ENCODE results near the gene PLEKHH1. TPM values are rescaled to one million over a fixed set of nuclear protein-coding genes. Genes with fewer than 3 reads are reported as not detected.
A peak's percentile ranks its signal among the peaks of the same experiment; 100 is the strongest.
"Not testable (repeated sequence)": the region's sequence is repeated elsewhere in the genome, so short reads cannot be mapped to it uniquely, and the experiment has no call there.

PLEKHH1 gene
- total and polyA plus RNA-seq, 3 experiments from 2014 or later = 0.77 to 0.86 TPM; not detected in 1

DNA sequence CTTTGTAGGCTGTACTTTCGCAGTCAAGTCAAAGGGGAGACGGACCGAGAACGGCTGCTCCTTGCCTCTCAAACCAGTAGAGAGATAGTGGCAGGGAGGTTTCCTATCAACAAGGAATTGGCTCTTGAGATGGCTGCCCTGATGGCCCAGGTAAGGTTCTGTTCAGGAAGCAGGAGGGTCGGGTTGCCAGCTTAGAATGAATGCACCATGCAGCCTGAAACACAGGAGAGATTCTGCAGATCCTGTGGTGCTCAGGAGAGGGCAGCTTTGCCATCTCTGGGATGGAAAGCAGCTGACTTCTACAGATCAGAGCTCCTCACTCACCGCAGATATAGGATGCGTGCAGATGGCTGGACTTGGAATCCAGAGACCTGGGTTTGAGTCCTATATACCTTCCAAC is 49.0 kb downstream of the PLEKHH1 start:
- ChIA-PET POLR2A (no interaction called here), CTCF (interaction anchor here (0.9 to 7.6 kb wide), 5 partner anchors 11 to 154 kb away, joined by 3 to 57 read pairs (median 12); no protein-coding TSS in a partner anchor)
- H3K4me3 ChIP-seq (ENCODE audit: low read length) = no peak overlapping the region
- H3K27ac Mint-ChIP-seq = peak overlapping the region in 1 of 8 donors; percentile 21
- no peak overlapping the region for H3K4me3 Mint-ChIP-seq
- DNase-seq = no peak
- no peak overlapping the region for H3K27ac ChIP-seq (ENCODE audit: low read depth, low read length)
- no peaks in the 10 kb centered on the region for H3K9me3 Mint-ChIP-seq
- H3K27me3 ChIP-seq (ENCODE audit: insufficient read depth, low read length, poor library complexity, severe bottlenecking) = no peaks in the 10 kb centered on the region
- no peaks in the 10 kb centered on the region for H3K36me3 ChIP-seq (ENCODE audit: insufficient read depth, low read length)
- H3K27me3 Mint-ChIP-seq = peaks cover 0 to 4% of the 10 kb centered on the region in 2 donors
- H3K4me1 ChIP-seq (ENCODE audit: insufficient read depth, low read length) = no peaks in the 10 kb centered on the region
- peaks cover 0 to 10% (median 0%) of the 10 kb centered on the region in 3 donors for H3K36me3 Mint-ChIP-seq
- no peaks in the 10 kb centered on the region for H3K4me1 Mint-ChIP-seq
- H3K9me3 ChIP-seq (ENCODE audit: low read length) = no peaks in the 10 kb centered on the region

DNA sequence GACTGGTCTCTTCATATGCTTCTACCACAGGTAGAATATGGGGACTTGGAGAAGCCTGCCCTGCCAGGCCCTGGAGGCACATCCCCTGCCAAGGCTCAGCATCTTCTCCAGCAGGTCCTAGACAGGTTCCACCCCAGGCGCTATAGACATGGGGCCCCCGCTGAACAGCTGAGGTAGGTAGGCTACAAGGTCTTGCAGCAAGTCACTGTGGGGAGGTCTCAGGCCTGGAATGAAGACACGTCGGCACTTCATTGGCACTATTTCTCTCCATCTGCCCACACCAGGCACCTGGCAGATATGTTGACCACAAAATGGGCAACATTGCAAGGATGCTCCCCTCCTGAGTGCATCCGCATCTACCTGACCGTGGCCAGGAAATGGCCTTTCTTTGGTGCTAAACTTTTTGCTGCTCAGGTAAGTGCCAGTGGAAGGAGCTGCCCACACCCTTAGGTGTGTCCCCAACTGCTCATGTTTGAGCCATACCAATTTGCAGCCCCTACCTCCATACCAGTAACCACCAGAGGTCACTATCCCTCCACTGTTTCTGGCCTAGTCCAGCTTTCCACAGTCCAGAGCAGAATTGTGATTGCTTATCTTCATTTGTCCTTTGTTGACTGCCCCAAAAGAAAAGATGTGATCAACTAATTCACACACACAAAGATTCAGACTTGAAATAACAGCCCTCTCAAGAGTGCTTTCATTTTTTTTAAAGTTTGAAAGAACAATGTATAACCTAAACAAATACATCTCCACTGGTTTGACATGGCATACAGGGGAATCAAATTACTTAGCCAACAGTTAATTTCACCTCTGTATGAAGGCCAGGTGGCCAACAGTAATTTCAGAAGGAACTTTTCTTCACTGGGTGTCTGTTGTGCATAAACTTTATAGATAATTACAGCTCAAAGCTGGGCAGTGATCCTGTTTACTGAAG is 50.9 kb downstream of the PLEKHH1 start:
- Mint-ChIP-seq H3K9me3 (no peaks in the 10 kb centered on the region), H3K4me3 (no peak overlapping the region), H3K36me3 (peaks cover 0 to 25% (median 2%) of the 10 kb centered on the region in 3 donors), H3K27me3 (no peaks in the 10 kb centered on the region), H3K27ac (no peak overlapping the region), H3K4me1 (no peaks in the 10 kb centered on the region)
- Histone ChIP-seq H3K27ac (ENCODE audit: low read depth, low read length) (no peak overlapping the region), H3K27me3 (ENCODE audit: insufficient read depth, low read length, poor library complexity, severe bottlenecking) (no peaks in the 10 kb centered on the region), H3K4me3 (ENCODE audit: low read length) (no peak overlapping the region), H3K9me3 (ENCODE audit: low read length) (no peaks in the 10 kb centered on the region), H3K36me3 (ENCODE audit: insufficient read depth, low read length) (peaks cover 9% of the 10 kb centered on the region), H3K4me1 (ENCODE audit: insufficient read depth, low read length) (no peaks in the 10 kb centered on the region)
- CTCF ChIA-PET = interaction anchor here (0.8 to 7.6 kb wide), 10 partner anchors 12 to 170 kb away, joined by 3 to 57 read pairs (median 4); no protein-coding TSS in a partner anchor
- POLR2A ChIA-PET = no interaction called here
- peak in 3 of 5 donors; percentile 8 to 51 (median 21) for DNase-seq

DNA sequence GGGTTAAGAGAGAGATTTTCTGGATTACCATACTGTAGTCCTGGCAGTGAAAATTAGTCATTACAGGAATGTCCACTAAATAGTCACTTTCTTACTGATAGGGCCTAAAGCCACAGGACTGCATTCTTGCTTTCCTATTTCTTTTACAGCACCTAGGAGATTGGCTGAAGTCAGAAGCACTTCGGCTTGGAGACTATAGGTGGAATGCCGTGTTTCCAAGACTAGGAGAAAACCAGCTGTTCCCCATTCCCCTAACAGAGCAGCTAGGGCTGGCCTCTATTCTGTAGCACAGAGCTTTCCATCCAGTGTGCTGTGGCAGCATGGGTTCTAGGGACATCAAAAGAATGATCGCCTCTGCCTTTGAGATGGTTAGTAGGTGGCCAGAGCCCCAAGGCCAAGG is 51.9 kb downstream of the PLEKHH1 start:
- Histone ChIP-seq H3K4me3 (ENCODE audit: low read length) (no peak overlapping the region), H3K27me3 (ENCODE audit: insufficient read depth, low read length, poor library complexity, severe bottlenecking) (no peaks in the 10 kb centered on the region), H3K27ac (ENCODE audit: low read depth, low read length) (no peak overlapping the region), H3K36me3 (ENCODE audit: insufficient read depth, low read length) (peaks cover 10% of the 10 kb centered on the region), H3K9me3 (ENCODE audit: low read length) (no peaks in the 10 kb centered on the region), H3K4me1 (ENCODE audit: insufficient read depth, low read length) (no peaks in the 10 kb centered on the region)
- DNase-seq = no peak
- CTCF ChIA-PET = interaction anchor here (1.0 to 7.6 kb wide), 9 partner anchors 13 to 171 kb away, joined by 3 to 57 read pairs (median 4); no protein-coding TSS in a partner anchor
- H3K36me3 Mint-ChIP-seq = peaks cover 0 to 34% (median 6%) of the 10 kb centered on the region in 3 donors
- H3K4me1 Mint-ChIP-seq = no peaks in the 10 kb centered on the region
- H3K4me3 Mint-ChIP-seq = no peak overlapping the region
- H3K27me3 Mint-ChIP-seq = no peaks in the 10 kb centered on the region
- POLR2A ChIA-PET = no interaction called here
- H3K9me3 Mint-ChIP-seq = no peaks in the 10 kb centered on the region
- H3K27ac Mint-ChIP-seq = no peak overlapping the region

DNA sequence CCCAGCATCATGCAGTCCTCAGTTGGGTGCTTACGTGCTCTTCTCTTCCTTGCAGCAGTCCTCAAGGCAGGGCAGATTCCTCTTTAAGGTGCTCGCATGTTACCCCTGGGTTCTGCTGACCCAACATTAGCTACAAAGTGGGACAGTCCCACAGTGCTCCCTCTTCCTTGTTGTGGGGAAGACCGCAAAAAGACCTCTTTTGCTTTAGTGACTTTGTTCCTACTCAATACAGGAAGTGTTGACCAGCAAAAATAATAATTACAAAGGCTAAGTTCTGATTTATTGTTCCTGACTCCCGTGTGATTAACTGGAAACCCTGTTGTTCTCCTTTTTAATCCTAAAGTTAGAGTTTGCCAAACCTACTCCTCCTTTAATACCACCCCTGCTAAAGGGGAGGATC is 53.3 kb downstream of the PLEKHH1 start:
- Histone ChIP-seq H3K4me3 (ENCODE audit: low read length) (no peak overlapping the region), H3K27me3 (ENCODE audit: insufficient read depth, low read length, poor library complexity, severe bottlenecking) (no peaks in the 10 kb centered on the region), H3K27ac (ENCODE audit: low read depth, low read length) (no peak overlapping the region), H3K36me3 (ENCODE audit: insufficient read depth, low read length) (peaks cover 14% of the 10 kb centered on the region), H3K4me1 (ENCODE audit: insufficient read depth, low read length) (no peaks in the 10 kb centered on the region), H3K9me3 (ENCODE audit: low read length) (no peaks in the 10 kb centered on the region)
- peaks cover 0 to 44% (median 8%) of the 10 kb centered on the region in 3 donors for H3K36me3 Mint-ChIP-seq
- H3K27me3 Mint-ChIP-seq = no peaks in the 10 kb centered on the region
- H3K27ac Mint-ChIP-seq = peak overlapping the region in 4 of 8 donors; percentile 1 to 32 (median 13)
- no peak for DNase-seq
- CTCF ChIA-PET = interaction anchor here (1.1 to 7.6 kb wide), 5 partner anchors 15 to 161 kb away, joined by 3 to 57 read pairs (median 6); no protein-coding TSS in a partner anchor
- H3K4me1 Mint-ChIP-seq = no peaks in the 10 kb centered on the region
- POLR2A ChIA-PET = no interaction called here
- no peak overlapping the region for H3K4me3 Mint-ChIP-seq
- no peaks in the 10 kb centered on the region for H3K9me3 Mint-ChIP-seq

DNA sequence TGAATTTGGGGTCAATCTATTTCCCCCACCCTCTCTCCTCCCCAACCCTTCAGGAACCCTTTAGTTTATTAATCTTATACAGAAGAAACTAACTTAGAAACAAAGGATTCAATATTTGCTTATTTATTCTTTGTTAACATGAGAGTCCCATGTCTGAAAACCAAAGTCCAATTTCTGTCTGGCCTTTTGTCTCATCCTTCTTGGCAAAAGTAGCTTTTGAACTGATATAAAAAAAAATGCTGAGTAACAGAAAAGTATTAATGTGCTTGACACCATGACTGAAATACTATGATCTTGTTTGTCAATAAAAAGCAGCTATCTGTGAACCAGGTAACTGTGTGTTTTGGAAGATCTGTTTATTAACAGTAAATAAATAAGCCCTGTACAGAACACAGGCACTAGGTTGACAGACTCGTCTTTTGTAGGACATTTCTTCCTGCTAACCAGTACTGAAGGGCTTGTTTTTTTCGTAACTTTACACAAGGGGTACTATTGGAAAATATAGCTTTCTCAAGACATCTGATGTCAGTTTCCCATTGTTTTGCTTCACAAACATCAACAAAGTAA is 56.2 kb downstream of the PLEKHH1 start:
- Mint-ChIP-seq H3K27ac (peak overlapping the region in 1 of 8 donors; percentile 3), H3K4me1 (peaks cover 0 to 4% (median 0%) of the 10 kb centered on the region in 3 donors), H3K9me3 (no peaks in the 10 kb centered on the region), H3K4me3 (no peak overlapping the region), H3K27me3 (no peaks in the 10 kb centered on the region), H3K36me3 (peaks cover 0 to 70% (median 12%) of the 10 kb centered on the region in 3 donors)
- DNase-seq = no peak
- Histone ChIP-seq H3K9me3 (ENCODE audit: low read length) (no peaks in the 10 kb centered on the region), H3K4me1 (ENCODE audit: insufficient read depth, low read length) (no peaks in the 10 kb centered on the region), H3K4me3 (ENCODE audit: low read length) (no peak overlapping the region), H3K36me3 (ENCODE audit: insufficient read depth, low read length) (peaks cover 20% of the 10 kb centered on the region), H3K27ac (ENCODE audit: low read depth, low read length) (no peak overlapping the region), H3K27me3 (ENCODE audit: insufficient read depth, low read length, poor library complexity, severe bottlenecking) (no peaks in the 10 kb centered on the region)
- CTCF ChIA-PET = interaction anchor here (0.7 to 0.8 kb wide), 2 partner anchors 11 to 18 kb away, joined by 3 read pairs; no protein-coding TSS in a partner anchor
- POLR2A ChIA-PET = no interaction called here

DNA sequence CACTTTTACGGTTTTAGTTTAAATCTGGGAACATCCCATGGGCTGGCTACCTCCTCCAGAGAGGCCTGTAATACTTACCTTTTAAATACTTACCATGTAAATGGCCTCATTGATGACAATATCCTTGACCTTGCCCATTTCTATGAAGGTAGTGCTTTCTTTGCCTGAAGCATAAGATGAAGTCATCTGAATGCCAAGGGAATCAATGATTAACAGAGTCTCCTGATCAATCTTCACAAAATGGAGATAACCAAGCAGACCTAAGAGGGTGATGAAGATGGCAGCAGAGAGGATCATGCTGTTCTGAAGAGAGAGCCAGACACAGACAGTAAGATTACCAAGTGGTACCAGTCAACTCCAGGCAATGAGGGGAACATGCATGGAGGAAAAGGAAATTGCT is 60.6 kb downstream of the PLEKHH1 start:
- H3K36me3 Mint-ChIP-seq = peaks cover 0 to 62% (median 15%) of the 10 kb centered on the region in 3 donors
- H3K4me3 ChIP-seq (ENCODE audit: low read length); H3K9me3 Mint-ChIP-seq; H3K27ac ChIP-seq (ENCODE audit: low read depth, low read length); H3K27me3 Mint-ChIP-seq; CTCF ChIA-PET; POLR2A ChIA-PET; DNase-seq; H3K4me3 Mint-ChIP-seq; H3K27ac Mint-ChIP-seq; H3K27me3 ChIP-seq (ENCODE audit: insufficient read depth, low read length, poor library complexity, severe bottlenecking); H3K9me3 ChIP-seq (ENCODE audit: low read length): not testable (repeated sequence)
- peaks cover 23 to 39% (median 32%) of the 10 kb centered on the region in 3 donors for H3K4me1 Mint-ChIP-seq
- peaks cover 14% of the 10 kb centered on the region for H3K36me3 ChIP-seq (ENCODE audit: insufficient read depth, low read length)
- peaks cover 13% of the 10 kb centered on the region for H3K4me1 ChIP-seq (ENCODE audit: insufficient read depth, low read length)

DNA sequence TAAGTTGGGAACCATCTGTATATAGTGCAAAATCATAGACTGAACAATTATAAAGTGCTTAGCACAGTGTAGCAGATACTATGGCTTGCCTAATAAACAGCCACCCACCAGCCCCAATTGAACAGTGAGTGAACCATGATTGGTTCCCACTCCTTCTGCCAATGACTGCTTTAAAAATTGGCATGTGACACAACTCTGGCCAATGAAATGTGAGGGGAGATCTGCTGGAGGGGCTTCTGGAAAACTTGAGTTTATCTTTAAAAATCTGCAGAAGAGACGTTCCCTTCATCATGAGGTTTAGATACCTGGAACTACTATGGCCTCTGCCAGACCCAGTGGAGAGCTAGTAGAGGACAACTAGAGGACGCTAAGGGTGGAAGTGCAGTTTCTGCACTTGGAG is 62.3 kb downstream of the PLEKHH1 start:
- Mint-ChIP-seq H3K36me3 (peaks cover 0 to 53% (median 10%) of the 10 kb centered on the region in 3 donors), H3K27me3 (no peaks in the 10 kb centered on the region), H3K4me3 (peak overlapping the region in 1 of 7 donors; percentile 14), H3K4me1 (peaks cover 36 to 54% (median 47%) of the 10 kb centered on the region in 3 donors), H3K27ac (peak overlapping the region in 2 of 8 donors; percentile 30 to 44), H3K9me3 (no peaks in the 10 kb centered on the region)
- ChIA-PET POLR2A (no interaction called here), CTCF (interaction anchor here (1.2 kb wide), 1 partner anchor 168 kb away, joined by 3 read pairs; no protein-coding TSS in a partner anchor)
- Histone ChIP-seq H3K27me3 (ENCODE audit: insufficient read depth, low read length, poor library complexity, severe bottlenecking) (no peaks in the 10 kb centered on the region), H3K9me3 (ENCODE audit: low read length) (no peaks in the 10 kb centered on the region), H3K4me3 (ENCODE audit: low read length) (no peak overlapping the region), H3K27ac (ENCODE audit: low read depth, low read length) (no peak overlapping the region), H3K36me3 (ENCODE audit: insufficient read depth, low read length) (peaks cover 10% of the 10 kb centered on the region), H3K4me1 (ENCODE audit: insufficient read depth, low read length) (peaks cover 25% of the 10 kb centered on the region)
- DNase-seq = no peak

Data from CD8-positive, alpha-beta memory T cell (primary cell).